ENCODE data around the gene HOXD10. TPM values are rescaled to one million over a fixed set of nuclear protein-coding genes. Genes with fewer than 3 reads are reported as not detected.

The HOXD10 gene
- not detected in 2 replicates for total RNA-seq (2014; rRNA removed; shearing (Covaris generic))

DNA sequence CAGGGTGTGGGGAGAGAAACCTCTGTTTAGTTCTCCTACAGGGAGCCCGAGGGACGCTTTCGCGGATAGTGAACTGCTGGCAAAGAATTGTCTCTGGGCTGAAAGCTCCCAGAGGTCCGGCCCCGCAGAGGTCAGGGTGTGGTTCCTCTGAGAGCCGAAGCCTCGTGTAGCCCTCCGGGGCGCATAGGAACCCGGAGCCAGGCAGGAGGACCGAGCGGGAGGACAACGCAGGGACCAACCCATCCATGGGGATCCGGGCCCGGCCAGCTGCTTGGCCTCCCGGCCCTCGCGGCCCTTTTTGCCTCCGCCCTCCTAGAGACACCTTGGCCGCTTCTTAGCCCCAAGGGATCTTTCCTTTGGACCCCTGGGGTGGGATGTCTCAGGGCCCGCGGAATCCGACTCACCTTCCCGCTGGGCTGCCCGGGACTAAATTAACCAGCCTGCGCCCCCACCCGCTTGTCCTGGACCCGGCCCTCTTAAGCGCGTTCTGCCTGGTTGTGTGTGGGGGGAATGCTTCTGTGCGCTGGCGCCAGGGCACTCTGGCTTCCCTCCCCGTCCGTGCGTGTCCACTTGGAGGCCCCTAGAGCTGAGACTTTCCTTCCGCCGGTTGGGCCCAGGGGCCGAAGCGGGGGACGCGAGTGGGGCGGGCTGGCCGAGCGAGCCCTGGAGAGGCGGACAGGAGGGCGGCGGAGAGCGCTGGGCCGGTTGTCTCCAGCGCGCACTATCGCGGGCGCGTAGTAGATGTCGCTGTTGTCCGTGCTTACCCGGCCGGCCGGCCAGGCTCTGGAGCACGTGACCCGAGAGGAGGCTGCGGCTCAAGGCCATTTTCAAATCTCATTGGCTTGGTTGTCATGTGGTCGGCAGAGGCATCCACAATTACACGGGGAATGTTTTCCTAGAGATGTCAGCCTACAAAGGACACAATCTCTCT lies at the start of gene HOXD10:
Gene HOXD10, plus strand, starts transcription at position 896 of the 931 bp plus-strand sequence. CDS start 56 bp downstream, outside the sequence.
- no peak for DNase-seq (ENCODE audit: low spot score)

DNA sequence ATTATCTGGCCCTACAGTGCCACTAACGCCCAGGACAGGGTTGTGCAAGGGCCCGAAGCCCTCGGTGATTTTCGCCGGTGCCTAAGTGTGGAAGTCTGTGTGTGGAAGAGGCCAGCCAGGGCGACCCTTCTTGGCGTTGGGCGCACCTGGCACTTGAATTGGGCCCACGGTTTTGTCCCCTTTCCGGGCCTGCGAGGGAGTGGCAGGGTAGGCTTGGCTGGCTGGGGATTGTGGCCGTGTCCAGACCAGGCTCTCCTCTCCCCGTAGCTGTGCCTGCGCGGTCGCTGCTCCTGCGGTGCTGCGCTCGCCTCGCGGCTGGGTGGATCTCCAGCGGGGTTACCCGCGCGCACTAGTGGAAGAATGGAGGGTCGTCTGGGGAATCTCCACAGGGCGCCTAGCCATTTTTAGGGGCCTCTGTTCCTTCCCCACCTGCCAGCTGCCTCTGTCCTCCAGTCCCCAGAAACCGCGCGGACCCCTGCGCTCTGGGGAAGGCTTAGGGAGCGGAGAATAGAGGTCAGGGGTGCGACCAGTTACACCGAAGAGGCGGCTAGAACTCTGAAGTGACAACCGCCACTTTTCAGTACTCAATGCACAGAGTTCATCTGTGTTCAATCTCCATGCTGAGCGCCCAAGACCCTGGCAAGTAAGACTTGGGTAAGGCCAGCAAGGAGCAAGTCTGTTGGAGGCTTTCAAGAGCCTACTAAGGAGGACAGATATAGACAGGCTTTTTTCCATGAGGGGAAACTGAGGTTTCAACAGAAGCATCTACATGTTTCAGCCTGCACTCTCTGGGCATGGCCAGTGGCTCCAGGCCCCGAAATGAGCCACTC lies 48.8 kb upstream of the HOXD10 start:
- DNase-seq (ENCODE audit: low spot score): no peak

DNA sequence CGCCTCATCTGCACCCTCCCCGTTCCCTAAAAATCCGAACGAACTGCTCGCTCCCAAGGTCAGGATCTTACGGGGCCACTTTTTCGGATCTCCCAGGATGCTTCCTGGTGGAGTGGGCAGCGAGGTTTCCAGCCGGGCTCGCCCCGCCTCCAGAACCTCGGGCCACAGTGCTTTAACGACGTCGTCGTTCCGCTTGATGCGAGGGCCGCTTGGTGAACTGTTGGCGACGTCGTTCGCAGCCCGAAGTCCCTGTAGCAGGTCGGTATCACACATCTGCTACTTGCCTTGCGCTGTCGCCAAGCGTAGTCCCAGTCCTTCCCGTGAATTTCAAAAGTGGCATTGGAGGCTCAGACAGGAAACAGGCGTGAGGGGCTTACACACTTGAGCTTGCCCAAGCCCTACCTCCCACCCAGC lies 48.2 kb upstream of the HOXD10 start:
- no peak for DNase-seq (ENCODE audit: low spot score)

DNA sequence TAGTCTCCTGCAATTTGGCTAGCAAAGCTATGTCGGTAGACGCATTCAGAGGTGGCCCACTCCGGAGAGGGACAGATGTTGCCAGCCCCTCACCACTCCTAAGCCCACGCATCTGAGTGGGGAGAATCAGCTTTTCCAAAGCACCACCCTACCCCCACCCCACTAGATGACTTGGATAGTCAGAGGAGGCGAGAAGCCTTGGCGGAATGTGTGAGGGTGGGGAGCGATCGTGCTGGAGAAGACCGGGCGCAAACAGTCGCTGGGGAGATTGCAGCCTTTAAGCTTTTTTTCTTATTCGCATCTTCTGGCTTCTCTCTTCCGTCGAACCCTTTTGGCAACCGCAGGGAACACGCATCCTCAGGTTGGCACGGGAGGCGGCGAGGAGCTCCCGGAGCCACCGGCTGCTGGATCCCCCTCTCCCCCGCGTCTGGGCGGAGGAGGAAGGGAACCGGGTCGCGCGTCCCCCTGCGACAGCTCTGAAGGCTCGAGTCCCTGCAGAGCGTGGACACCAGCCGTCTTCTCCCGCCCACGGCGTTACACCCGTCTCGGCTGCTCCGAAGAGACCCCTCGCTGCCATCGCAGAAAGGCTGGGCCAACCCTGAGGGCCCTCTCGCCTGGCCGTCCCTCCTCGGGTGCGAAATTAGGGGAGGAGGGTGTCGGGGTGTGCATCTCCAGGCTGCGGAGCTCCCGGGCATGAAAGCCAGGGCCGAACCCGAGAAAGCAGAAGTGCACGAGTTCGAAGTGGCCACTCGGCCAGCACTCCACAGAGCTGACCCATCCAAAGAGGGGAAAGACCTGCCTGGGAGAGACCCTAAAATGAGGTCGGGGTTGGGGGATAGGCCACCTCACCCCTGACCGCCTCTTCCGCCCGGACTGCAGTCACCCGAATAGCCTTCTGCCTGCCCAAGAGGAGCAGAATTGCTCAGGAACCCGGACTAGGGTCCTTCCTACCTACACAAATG lies 45.0 kb upstream of the HOXD10 start:
- no peak for DNase-seq (ENCODE audit: low spot score)

DNA sequence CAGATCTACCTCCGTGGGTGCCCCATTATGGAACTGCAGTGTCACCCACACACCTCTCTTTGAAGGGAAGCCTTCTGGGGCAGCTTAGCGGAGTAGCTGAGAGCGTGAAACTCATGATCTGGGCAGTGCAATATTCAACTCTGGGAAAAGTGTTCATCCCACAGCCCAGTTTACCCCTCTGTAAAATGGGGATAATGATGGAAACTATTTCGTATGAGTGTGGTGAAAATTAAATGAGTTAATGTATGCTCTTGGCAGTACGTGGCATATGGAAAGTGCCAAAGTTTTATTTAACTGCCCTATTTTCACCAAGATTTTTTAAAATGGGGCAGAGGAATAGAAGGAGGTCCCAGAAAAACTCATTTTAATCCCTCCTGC lies 44.3 kb upstream of the HOXD10 start:
- no peak for DNase-seq (ENCODE audit: low spot score)

DNA sequence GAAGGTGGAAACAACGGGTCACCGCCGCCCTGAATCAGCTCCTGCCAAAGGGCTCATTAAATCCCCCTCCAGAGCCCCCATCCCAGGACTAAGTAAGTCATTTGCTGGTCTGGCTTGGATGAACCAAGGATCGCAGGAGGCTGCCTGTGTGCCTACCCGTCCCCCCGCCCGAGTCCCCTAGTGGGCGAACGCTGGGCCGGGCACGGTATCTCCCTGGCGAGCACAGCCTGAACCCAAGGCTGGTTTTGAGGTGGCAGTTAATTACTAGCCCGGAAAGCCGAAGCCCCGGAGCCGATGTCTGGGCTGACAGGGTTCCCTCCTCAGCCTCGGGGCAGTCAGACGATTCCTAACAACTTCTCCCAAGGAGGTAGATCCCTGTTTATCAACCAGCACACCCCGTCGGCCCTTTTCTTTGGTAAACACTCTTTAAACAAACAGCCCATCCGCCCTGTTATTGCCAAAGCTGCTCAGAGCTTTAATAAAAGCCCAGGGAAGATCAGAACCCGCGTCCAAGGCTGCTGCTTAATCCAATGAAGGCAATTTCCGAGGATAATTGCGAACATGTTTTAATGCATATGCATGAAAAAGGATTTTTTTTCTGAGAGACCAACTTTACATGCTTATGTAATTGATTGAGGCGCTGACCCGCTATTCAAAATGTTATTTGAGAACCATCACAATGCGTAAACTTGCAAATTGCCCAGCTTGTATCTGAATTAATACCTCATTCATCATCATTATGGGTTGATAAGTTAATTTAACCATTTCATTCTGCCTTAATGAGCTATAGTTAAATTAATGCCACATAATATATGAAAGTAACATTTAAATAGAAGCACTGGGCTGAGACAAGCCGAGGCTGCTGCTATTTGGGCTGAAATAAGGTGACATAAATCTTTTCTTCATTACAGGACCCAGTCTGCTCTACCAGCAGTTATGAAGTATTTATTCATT lies 43.4 kb upstream of the HOXD10 start:
- DNase-seq (ENCODE audit: low spot score): no peak

DNA sequence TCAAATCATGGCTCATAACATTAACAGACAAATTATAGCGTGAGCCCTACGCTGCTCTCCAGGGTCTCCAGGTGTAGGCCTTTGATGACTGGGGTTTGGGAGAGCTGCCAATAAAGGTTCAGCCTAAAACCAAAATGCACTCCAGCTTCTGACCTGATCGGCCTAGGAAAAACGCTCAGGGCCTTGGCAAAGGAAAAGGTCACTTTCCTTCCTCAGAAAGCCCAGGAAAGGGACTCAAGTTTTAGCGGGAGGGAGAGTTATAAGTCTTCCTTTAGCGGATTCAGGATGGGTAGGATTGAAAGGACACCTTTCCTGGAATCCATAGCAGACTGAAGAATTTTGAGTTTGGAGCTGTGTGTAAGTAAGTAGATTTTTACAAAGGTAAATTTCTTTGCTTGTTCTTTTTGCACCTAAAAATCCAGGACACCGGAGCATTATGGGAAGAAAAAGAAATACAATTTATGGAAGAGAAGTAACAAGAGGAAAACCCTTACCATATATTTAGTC lies 41.6 kb upstream of the HOXD10 start:
- DNase-seq (ENCODE audit: low spot score): no peak

DNA sequence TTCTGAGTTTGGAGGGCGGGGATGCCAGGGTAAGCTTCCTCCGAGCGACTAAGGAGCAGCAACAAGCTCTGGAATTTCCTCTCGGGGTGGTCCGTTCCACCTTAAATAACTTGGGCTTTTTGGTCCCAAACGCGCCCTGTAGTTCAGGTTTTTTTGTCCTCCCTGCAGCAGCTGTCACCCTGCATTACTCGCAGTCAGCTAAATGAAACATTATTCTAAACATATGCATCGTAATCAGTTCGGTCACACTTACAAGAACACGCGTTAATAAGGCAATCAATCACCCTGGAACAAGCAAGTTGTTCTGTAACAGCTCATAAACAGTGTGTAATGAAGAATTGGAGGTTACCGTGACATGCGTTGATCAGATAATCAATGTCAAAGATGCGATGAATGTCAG lies 41.1 kb upstream of the HOXD10 start:
- no peak for DNase-seq (ENCODE audit: low spot score)

DNA sequence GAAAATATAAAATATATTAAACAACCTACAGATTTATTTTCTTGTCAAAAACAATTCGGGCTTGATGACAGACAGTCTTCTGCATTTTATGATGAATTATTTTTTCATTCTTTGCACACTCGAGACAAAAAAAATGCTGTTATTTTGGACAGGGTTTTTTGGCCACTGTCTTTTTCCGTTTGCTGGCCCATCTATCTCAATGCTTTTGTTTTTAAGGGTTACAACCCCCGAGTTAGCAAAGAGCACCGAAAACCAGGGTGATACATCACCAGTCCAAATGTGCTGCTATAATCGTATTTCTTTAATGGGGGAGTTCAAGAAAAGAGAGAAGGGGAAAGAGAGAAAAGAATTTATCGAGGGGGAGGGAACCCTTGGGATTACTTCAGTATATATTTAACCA lies 40.5 kb upstream of the HOXD10 start:
- no peak for DNase-seq (ENCODE audit: low spot score)

DNA sequence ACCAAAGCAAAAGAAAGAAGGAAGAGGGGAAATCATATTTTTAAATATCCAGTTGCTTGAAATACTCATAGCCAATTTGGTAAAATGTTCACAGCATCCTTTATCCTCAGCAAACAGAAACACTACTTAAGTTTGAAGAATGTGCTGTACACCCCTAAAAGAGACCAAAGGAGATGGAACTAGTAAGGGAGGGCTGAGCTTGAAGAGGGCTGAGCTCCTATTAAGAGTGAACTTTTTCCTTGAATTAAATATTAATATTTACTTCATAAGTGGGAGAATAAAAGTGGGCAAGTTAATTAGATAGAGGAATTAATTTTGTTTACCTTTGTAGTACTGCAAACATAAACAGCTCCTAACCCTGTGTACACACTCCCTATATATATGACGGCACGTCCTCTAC lies 39.8 kb upstream of the HOXD10 start:
- DNase-seq (ENCODE audit: low spot score): no peak

DNA sequence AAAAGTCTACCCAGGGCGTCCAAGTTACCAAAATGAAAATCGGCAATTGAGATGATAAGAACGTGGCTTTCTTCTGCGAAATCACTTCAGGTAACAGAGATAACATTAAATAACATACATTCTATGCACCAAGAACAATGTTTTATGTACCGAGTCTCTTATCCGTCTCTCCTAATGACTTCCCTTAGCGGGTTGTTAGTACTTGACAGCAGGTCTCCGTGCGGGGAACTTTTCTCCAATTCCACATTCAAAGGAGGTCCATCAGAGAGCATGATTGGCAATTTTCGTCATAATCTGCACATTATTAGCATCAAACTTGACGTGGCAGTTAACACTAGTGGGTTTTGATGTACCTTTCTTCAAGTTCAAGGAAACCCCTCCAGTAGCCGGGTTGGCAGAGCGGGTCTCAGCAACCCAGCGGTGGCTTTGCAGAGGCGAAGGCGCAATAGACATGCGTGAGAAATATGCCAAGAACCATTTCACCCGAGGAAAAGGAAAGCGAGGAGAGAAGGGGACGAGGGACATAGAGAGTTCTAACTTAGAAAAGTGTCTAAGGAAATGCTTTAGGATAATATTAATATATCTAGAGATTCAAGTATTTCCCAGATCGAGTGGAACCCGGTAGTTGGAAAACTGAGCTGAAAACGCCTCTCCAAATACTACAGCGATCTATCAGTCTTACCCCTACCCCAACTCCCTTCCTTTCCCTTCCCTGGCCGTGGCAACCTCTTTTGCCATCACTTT lies 37.9 kb upstream of the HOXD10 start:
- no peak for DNase-seq (ENCODE audit: low spot score)

DNA sequence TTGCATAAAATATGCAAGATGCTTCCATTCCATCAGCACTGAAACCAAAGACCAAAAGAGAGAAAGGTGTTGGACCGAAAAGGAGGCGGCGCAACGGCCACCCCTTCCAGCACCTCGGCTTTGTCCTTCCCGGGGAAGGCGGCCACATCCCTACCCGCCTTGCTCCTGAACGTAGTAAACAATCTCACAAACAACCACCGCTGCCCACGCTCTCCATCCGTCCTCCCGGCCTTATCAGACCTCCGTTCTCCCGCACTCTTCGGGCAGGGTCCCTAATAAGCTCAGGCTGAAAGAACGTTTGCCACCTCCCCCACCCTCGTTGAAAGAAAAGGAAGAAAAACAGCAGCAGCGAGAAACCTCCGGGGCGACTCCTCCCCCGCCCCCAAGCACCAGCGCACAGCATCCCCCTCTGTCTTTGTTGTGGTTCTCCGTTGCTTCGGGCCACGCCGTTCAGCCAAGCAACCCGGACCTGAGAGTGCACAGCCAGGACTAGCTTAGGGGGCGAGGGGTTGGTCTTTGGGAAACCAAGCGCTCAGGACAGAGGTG lies 37.2 kb upstream of the HOXD10 start:
- no peak for DNase-seq (ENCODE audit: low spot score)

DNA sequence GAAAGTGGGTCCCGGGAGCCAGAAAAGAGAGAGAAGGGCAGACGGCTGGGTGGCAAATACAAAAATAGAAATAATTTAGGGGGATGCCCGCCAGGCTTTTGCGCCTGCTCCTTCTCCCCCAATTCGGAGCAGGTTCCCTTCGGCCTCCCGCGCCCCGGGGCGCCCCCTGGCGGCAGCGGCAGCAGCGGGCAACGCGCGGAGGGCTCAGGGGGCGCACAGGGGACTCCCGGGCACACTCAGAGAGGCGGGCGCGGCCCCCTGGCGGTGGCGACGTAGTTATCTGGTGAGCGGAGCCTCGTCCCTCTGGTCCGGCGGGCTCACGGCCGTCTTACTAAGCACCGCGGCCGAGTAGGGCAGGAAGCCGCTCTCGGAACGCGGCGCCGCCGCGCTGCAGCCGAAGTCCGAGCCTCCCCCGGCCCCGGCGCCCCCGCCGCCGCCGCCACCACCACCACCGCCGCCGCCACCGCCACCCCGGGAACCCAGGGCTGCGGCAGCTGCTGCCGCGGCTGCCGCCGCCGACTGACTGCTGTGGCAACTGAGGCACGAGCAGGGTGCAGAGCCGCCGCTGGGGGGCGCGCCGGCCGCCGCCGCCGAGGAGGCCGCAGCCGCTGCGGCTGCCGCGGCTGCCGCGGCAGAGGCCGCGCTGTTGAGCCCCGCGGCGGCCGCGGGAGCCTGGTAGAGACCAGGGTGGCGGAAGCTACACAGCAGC lies 36.6 kb upstream of the HOXD10 start:
- DNase-seq (ENCODE audit: low spot score): peak; percentile 70

DNA sequence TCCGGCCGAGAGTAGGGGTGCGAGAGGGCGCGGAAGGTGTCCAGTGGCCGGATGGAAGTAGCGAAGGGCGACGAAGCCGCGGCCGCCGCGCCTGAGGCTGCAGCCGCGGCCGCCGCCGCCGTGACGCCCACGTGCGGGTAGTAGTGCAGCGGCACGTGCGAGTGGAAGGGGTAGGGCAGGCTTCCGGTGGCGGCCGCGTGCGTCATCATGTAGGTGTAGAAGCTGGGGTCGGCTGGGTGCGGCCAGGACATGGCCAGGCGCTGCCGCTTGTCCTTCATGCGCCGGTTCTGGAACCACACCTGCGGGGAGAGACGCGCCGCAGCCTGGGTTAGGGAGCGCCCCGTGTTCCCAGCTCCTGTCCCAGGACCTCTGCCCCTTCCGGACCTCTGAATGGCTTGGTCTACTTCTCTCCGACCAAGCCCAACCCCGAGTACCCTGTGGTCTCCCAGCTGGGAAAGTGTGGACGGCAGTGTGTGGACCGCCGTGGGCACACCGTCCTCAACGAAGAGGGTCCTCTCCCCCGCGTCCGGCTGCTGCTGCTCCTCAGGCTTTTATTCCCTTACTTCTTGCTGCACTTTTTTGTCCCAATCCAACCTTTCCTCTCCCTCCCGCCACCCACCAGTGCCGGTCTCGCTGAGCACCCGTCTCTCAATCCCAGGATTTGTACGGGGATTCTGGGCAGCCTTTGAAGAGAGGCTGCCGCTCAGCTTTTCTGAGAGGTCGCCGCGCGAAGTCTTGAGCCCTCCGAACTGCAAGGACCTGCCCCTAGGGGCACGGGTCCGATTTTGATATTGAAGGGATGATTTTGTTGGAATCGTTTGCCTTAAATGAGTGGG lies 35.8 kb upstream of the HOXD10 start:
- peak; percentile 37 for DNase-seq (ENCODE audit: low spot score)

DNA sequence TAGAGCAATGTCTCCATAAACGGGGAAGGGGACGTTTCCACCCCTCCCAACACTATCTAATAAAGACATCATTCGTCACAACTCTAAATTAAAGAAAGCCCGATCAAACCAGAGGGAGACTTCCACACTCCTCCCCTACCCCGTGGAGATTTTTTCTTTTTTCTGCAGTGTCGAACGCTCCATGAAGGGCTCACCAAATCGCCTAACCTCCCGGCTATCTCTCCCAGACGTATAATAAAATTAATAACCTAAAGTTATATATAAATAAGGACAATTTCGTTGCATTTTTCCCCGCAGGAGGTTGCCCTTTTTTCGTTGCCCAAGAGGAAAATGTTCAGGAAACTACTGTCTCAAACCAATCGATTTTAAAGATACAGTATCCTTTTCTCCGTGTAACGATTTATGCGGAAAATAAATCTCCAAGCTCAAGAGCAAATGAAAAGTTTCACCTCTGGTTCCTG lies 35.2 kb upstream of the HOXD10 start:
- DNase-seq (ENCODE audit: low spot score): no peak

DNA sequence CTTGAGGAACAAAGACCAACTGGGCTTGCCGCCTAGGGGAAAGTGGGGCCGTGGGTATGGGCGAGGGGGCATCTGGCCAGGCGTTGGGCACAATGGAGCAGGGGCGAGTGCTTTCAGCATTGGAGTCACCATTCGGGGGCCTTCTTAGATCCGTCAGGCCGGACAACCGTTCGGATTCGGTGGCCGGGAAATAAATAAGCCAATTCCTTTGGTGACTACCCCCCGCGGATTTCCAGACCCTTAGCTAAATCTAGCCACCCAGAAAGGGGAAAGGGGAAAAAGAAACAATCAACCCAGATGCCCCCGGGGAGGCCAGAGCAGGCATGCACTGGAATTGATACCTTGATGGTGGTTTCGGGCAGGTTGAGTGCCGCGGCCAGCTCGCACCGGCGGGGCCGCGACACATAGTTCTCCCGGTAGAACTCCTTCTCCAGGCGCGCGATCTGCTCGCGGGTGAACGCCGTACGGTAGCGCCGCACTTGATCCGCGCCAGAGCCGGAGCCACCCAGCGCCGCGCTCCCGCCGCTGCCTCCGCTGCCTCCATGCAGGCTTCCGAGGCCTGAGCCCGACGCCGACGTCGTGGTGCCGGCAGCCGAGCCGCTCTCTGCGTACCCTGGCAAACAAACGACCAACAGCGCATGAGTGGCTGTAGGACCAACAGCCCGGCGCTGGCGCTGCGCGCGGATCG lies 34.6 kb upstream of the HOXD10 start:
- no peak for DNase-seq (ENCODE audit: low spot score)

DNA sequence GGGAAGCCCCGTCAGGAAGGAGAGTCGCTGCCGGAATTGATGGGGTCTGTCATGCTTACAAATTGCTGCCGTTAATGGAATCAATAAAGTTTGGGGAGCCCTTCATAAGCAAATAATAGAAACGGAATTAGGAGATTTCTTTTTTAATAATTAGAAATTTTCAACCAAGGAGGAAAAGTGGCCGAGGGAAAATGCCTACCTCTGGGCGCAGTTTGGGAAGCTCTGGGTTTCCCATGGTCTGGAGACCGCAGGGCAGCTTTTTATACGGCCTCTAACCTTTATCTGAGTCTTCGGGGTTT lies 34.1 kb upstream of the HOXD10 start:
- DNase-seq (ENCODE audit: low spot score): no peak
